Hepatocyte (in vitro differentiated cells): ENCODE measurements around the gene FTCD. TPM values are rescaled to one million over a fixed set of nuclear protein-coding genes. Genes with fewer than 3 reads are reported as not detected.
A peak's percentile ranks its signal among the peaks of the same experiment; 100 is the strongest.

Source experiments
- DNase-seq: peaks from one replicate; pipeline ENCODE4 v3.0.0-alpha.2; 2016; ENCODE audit warnings: low spot score
- H2AFZ ChIP-seq: fragments of 200-600 bp; sonication (generic); 2 replicates; pipeline ENCODE4 v1.6.0; 2016; ENCODE audit warnings: antibody characterized with exemption, mild to moderate bottlenecking
- H3K27ac ChIP-seq: fragments of 200-600 bp; sonication (generic); 2 replicates; pipeline ENCODE4 v1.5.1; 2016; ENCODE audit warnings: mild to moderate bottlenecking
- H3K27me3 ChIP-seq: fragments of 200-600 bp; sonication (generic); 2 replicates; pipeline ENCODE4 v1.6.1; 2016
- H3K36me3 ChIP-seq: fragments of 200-600 bp; sonication (generic); replicated peaks from 2 replicates; pipeline ENCODE4 v1.5.1; 2016; ENCODE audit warnings: low read depth; ENCODE audit not compliant: insufficient read depth
- H3K4me1 ChIP-seq: fragments of 200-600 bp; sonication (generic); 2 replicates; pipeline ENCODE4 v1.5.1; 2016; ENCODE audit warnings: mild to moderate bottlenecking, moderate library complexity; ENCODE audit not compliant: insufficient read depth
- H3K4me2 ChIP-seq: fragments of 200-600 bp; sonication (generic); 2 replicates; pipeline ENCODE4 v1.6.0; 2016
- H3K4me3 ChIP-seq: fragments of 200-600 bp; sonication (generic); 2 replicates; pipeline ENCODE4 v1.5.1; 2016; ENCODE audit warnings: mild to moderate bottlenecking
- H3K79me2 ChIP-seq: fragments of 200-600 bp; sonication (generic); 2 replicates; pipeline ENCODE4 v1.6.0; 2017; ENCODE audit warnings: mild to moderate bottlenecking
- H3K9me2 ChIP-seq: fragments of 200-600 bp; sonication (generic); replicated peaks from 2 replicates; pipeline ENCODE4 v1.6.0; 2017; ENCODE audit warnings: mild to moderate bottlenecking; ENCODE audit not compliant: insufficient read depth
- H3K9me3 ChIP-seq: fragments of 200-600 bp; sonication (generic); 2 replicates; pipeline ENCODE4 v1.5.1; 2016; ENCODE audit warnings: low read depth, mild to moderate bottlenecking
- H4K20me1 ChIP-seq: fragments of 200-600 bp; sonication (generic); 2 replicates; pipeline ENCODE4 v1.6.0; 2016; ENCODE audit warnings: mild to moderate bottlenecking; ENCODE audit not compliant: insufficient read depth, poor library complexity, severe bottlenecking
- EZH2 ChIP-seq: fragments of 200-600 bp; sonication (generic); IDR thresholded peaks from 2 replicates; pipeline ENCODE4 v1.6.1; 2016; ENCODE audit warnings: antibody characterized with exemption, mild to moderate bottlenecking, borderline replicate concordance
- EZH2phosphoT487 ChIP-seq: fragments of 200-600 bp; sonication (generic); IDR thresholded peaks from one replicate; pipeline ENCODE4 v1.6.1; 2018; ENCODE audit warnings: antibody characterized with exemption, mild to moderate bottlenecking, low read depth, moderate library complexity; ENCODE audit not compliant: unreplicated experiment, severe bottlenecking
- WGBS: methylation state at CpG from one replicate; pipeline ENCODE4 v1.1.6; 2016; ENCODE audit warnings: low lambda C conversion rate; ENCODE audit errors: missing lambda C conversion rate; 5-methylcytosine and 5-hydroxymethylcytosine counted together
- polyA plus RNA-seq: library from polyadenylated mRNA; unstranded; fragments of >200 nt; fragmentation: Nextera tagmentation; extraction: Ambion mirVana; gene quantifications from 2 replicates; pipeline ENCODE4 v1.2.1, GENCODE V29; 2016
- total RNA-seq: library from RNA; depleted of rRNA; stranded (reverse); fragments of >200 nt; gene quantifications from 2 replicates; pipeline ENCODE4 v1.2.3, GENCODE V29; 2014
- TF ChIP-seq, protein P1 (sequence below): fragments of 200-600 bp; sonication (generic); IDR thresholded peaks from 2 replicates; pipeline ENCODE4 v1.5.1; 2016; ENCODE audit warnings: antibody characterized with exemption, mild to moderate bottlenecking; ENCODE audit not compliant: poor library complexity

The FTCD gene
- total and polyA plus RNA-seq, 2 experiments from 2014 or later = 27.5 to 76.8 TPM

- peaks cover 14% of the 10 kb centered on the region for H3K9me3 ChIP-seq
- H3K36me3 ChIP-seq = peaks cover 5% of the 10 kb centered on the region
- H3K4me1 ChIP-seq = peaks cover 6% of the 10 kb centered on the region
- H4K20me1 ChIP-seq = peaks cover 23% of the 10 kb centered on the region
- H3K27me3 ChIP-seq = peaks cover 23% of the 10 kb centered on the region
- 87% methylated on average over 4 of the region's 4 CpGs for WGBS
- TF ChIP-seq EZH2phosphoT487 (no peak), EZH2 (no peak)
- TF ChIP-seq, protein P1, sequence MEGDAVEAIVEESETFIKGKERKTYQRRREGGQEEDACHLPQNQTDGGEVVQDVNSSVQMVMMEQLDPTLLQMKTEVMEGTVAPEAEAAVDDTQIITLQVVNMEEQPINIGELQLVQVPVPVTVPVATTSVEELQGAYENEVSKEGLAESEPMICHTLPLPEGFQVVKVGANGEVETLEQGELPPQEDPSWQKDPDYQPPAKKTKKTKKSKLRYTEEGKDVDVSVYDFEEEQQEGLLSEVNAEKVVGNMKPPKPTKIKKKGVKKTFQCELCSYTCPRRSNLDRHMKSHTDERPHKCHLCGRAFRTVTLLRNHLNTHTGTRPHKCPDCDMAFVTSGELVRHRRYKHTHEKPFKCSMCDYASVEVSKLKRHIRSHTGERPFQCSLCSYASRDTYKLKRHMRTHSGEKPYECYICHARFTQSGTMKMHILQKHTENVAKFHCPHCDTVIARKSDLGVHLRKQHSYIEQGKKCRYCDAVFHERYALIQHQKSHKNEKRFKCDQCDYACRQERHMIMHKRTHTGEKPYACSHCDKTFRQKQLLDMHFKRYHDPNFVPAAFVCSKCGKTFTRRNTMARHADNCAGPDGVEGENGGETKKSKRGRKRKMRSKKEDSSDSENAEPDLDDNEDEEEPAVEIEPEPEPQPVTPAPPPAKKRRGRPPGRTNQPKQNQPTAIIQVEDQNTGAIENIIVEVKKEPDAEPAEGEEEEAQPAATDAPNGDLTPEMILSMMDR = no peak
- no peak overlapping the region for H3K4me3 ChIP-seq
- H3K4me2 ChIP-seq = peak overlapping the region; percentile 95
- DNase-seq = no peak
- no peak overlapping the region for H2AFZ ChIP-seq
- peaks cover 76% of the 10 kb centered on the region for H3K79me2 ChIP-seq
- peak overlapping the region; percentile 25 for H3K27ac ChIP-seq
- no peaks in the 10 kb centered on the region for H3K9me2 ChIP-seq
Measured at GRCh38 chr21:46100906-46101305, 54.5 kb downstream of the FTCD start.

DNA sequence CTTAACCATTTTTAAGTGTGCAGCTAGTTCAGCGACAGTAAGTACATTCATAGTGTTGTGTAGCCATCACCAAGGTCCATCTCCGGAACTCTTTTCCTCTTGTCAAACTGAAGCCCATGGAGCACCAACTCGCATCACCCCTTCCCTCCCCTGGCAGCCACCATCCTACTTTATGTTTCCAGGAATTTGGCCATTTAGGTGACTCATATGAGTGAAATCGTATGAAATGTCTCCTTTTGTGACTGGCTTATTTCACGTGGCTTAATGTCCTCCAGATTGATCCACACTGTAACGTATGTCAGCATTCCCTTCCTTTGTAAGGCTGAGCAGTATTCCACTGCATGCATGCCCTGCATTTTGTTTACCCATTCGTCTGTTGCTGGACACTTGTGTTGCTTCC, 55.0 kb downstream of the FTCD start:
- H3K9me3 ChIP-seq = peaks cover 14% of the 10 kb centered on the region
- peaks cover 6% of the 10 kb centered on the region for H3K4me1 ChIP-seq
- peaks cover 23% of the 10 kb centered on the region for H3K27me3 ChIP-seq
- H3K36me3 ChIP-seq = peaks cover 5% of the 10 kb centered on the region
- H4K20me1 ChIP-seq = peaks cover 23% of the 10 kb centered on the region
- H3K4me2 ChIP-seq = peak overlapping the region; percentile 95
- peaks cover 72% of the 10 kb centered on the region for H3K79me2 ChIP-seq
- H3K27ac ChIP-seq = peak overlapping the region; percentile 87
- TF ChIP-seq EZH2phosphoT487 = no peak
- TF ChIP-seq, protein P1 = no peak
- TF ChIP-seq EZH2 = no peak
- H2AFZ ChIP-seq = no peak overlapping the region
- peak; percentile 5 for DNase-seq
- no peaks in the 10 kb centered on the region for H3K9me2 ChIP-seq
- H3K4me3 ChIP-seq = no peak overlapping the region
- 69% methylated on average over 7 of the region's 7 CpGs for WGBS

DNA sequence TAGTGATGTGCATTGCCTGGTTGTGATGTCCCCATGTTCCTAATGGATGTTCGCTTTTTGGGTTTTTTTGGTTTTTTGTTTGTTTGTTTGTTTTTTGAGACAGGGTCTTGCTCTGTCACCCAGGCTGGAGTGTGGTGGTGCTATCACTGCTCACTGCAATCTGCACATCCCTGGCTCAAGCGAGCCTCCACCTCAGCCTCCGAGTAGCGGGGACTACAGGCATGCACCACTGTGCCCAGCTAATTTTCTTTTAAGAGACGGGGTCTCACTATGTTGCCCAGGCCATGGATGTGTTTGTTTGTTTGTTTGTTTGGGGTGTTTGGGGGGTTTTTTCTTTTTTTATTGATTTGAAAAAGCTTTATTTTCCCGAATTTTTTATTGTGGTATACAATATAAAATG, 55.4 kb downstream of the FTCD start:
- Histone ChIP-seq H3K27ac (peak overlapping the region; percentile 87), H3K9me2 (no peaks in the 10 kb centered on the region), H4K20me1 (peaks cover 23% of the 10 kb centered on the region), H3K9me3 (peaks cover 14% of the 10 kb centered on the region), H2AFZ (no peak overlapping the region), H3K4me3 (peak overlapping the region; percentile 18), H3K4me1 (peaks cover 6% of the 10 kb centered on the region), H3K27me3 (peaks cover 23% of the 10 kb centered on the region), H3K36me3 (peaks cover 5% of the 10 kb centered on the region), H3K4me2 (peak overlapping the region; percentile 95), H3K79me2 (peaks cover 68% of the 10 kb centered on the region)
- TF ChIP-seq EZH2 (no peak), EZH2phosphoT487 (no peak)
- TF ChIP-seq, protein P1 = no peak
- DNase-seq = no peak
- WGBS = 80% methylated on average over 6 of the region's 6 CpGs
